GM10248 (cell line): ENCODE measurements around the gene OAS1.

Experiments
- CTCF ChIA-PET: fragments of 300-600 bp; sonication (Branson Sonifier 250); formaldehyde crosslinking; extraction: SDS; loops from one replicate; lab custom pipeline; 2021; ENCODE audit warnings: antibody characterized with exemption; lab: Yijun Ruan, JAX
- POLR2A ChIA-PET: fragments of 350-650 bp; sonication (Branson Sonifier 250); formaldehyde crosslinking; extraction: SDS; loops from one replicate; lab custom pipeline; 2020; ENCODE audit warnings: antibody characterized with exemption; lab: Yijun Ruan, JAX
- DNase-seq: peaks from one replicate; pipeline ENCODE4 v3.0.0; 2012; ENCODE audit errors: extremely low spot score
- CTCF ChIP-seq: IDR thresholded peaks from 2 replicates; pipeline ENCODE4 v1.5.1; 2012; ENCODE audit warnings: mild to moderate bottlenecking, low read depth; ENCODE audit errors: extremely low read depth, missing control alignments, control extremely low read depth

OAS1 gene

GRCh38 chr12:112892856-112893255, 13.9 kb upstream of the OAS1 start:
- no peak for TF ChIP-seq CTCF
- DNase-seq = no peak
- POLR2A ChIA-PET = interaction anchor here (0.6 kb wide), 1 partner anchor 259 kb away, joined by 4 read pairs; no protein-coding TSS in a partner anchor
- CTCF ChIA-PET = interaction anchor here (2.1 kb wide), 1 partner anchor 8 kb away, joined by 9 read pairs; no protein-coding TSS in a partner anchor

- no peak for DNase-seq
- TF ChIP-seq CTCF = no peak
- ChIA-PET POLR2A (no interaction called here), CTCF (no interaction called here)
These were observed 12.6 kb upstream of the OAS1 start for GRCh38 chr12:112894128-112894527.

GRCh38 chr12:112898380-112898779, 8.4 kb upstream of the OAS1 start:
- POLR2A ChIA-PET = no interaction called here
- DNase-seq = no peak
- CTCF ChIA-PET = interaction anchor here (0.7 to 2.3 kb wide), 4 partner anchors 9 to 277 kb away, joined by 3 to 5 read pairs (median 4); no protein-coding TSS in a partner anchor
- no peak for TF ChIP-seq CTCF

GRCh38 chr12:112900298-112901145, 6.2 kb upstream of the OAS1 start:
- peak; percentile 62 for DNase-seq
- peak; percentile 74 for TF ChIP-seq CTCF
- POLR2A ChIA-PET = no interaction called here
- CTCF ChIA-PET = interaction anchor here (0.8 to 3.3 kb wide), 28 partner anchors 9 to 276 kb away, joined by 3 to 15 read pairs (median 4); partner anchors contain the start of genes OAS2 and OAS3

GRCh38 chr12:112901271-112901670, 5.5 kb upstream of the OAS1 start:
- no peak for TF ChIP-seq CTCF
- no peak for DNase-seq
- CTCF ChIA-PET = interaction anchor here (0.8 to 3.3 kb wide), 21 partner anchors 9 to 273 kb away, joined by 3 to 15 read pairs (median 6); partner anchors contain the start of genes OAS2 and OAS3
- POLR2A ChIA-PET = no interaction called here

- CTCF ChIA-PET = interaction anchor here (1.3 kb wide), 1 partner anchor 12 kb away, joined by 3 read pairs; no protein-coding TSS in a partner anchor
- DNase-seq = no peak
- TF ChIP-seq CTCF = no peak
- POLR2A ChIA-PET = no interaction called here
These were observed 2.2 kb upstream of the OAS1 start for GRCh38 chr12:112904571-112904970.
